Dermis microvascular lymphatic vessel endothelial cell (primary cell): ENCODE measurements around the gene SH3GLB2. TPM values are rescaled to one million over a fixed set of nuclear protein-coding genes. Genes with fewer than 3 reads are reported as not detected.
"Not testable (repeated sequence)": the region's sequence is repeated elsewhere in the genome, so short reads cannot be mapped to it uniquely, and the experiment has no call there.

Experiments
- DNase-seq, 2 donors: peaks; one replicate each; pipeline versions ENCODE4 v3.0.0 to v3.0.0-alpha.2; 2010; ENCODE audit warnings: low read depth in 2 of 2
- total RNA-seq: library from RNA; depleted of rRNA; stranded (reverse); fragments of >200 nt; gene quantifications from 2 replicates; pipeline ENCODE4 v1.2.1, GENCODE V29; 2014

SH3GLB2 gene
- total RNA-seq, 1 donor from 2014 or later = 23.2 TPM

- DNase-seq = no peak
These were observed 6.1 kb downstream of the SH3GLB2 start for GRCh38 chr9:129022037-129022436.

- no peak for DNase-seq
These were observed 7.0 kb downstream of the SH3GLB2 start for GRCh38 chr9:129021091-129021490.

- DNase-seq = no peak
These were observed 13.5 kb downstream of the SH3GLB2 start for GRCh38 chr9:129014608-129015007.

GRCh38 chr9:129014124-129014523, 14.0 kb downstream of the SH3GLB2 start:
- no peak for DNase-seq

- DNase-seq = no peak
These were observed 14.5 kb downstream of the SH3GLB2 start for GRCh38 chr9:129013674-129014073.

GRCh38 chr9:129012893-129013448, 15.2 kb downstream of the SH3GLB2 start:
- no peak for DNase-seq

- no peak for DNase-seq
These were observed 15.8 kb downstream of the SH3GLB2 start for GRCh38 chr9:129012343-129012742.

GRCh38 chr9:129011761-129012181, 16.4 kb downstream of the SH3GLB2 start:
- no peak for DNase-seq

- DNase-seq = no peak
These were observed 17.0 kb downstream of the SH3GLB2 start for GRCh38 chr9:129011170-129011569.

- DNase-seq = no peak
These were observed 17.7 kb downstream of the SH3GLB2 start for GRCh38 chr9:129010267-129010975.

GRCh38 chr9:129009584-129010141, 18.5 kb downstream of the SH3GLB2 start:
- DNase-seq = no peak

GRCh38 chr9:129008986-129009583, 19.0 kb downstream of the SH3GLB2 start:
- no peak for DNase-seq

GRCh38 chr9:129008469-129008965, 19.6 kb downstream of the SH3GLB2 start:
- DNase-seq = no peak

GRCh38 chr9:129007766-129008468, 20.2 kb downstream of the SH3GLB2 start:
- DNase-seq = no peak

GRCh38 chr9:129007035-129007765, 20.9 kb downstream of the SH3GLB2 start:
- no peak for DNase-seq

- DNase-seq = peak; percentile 48 to 71
These were observed 21.6 kb downstream of the SH3GLB2 start for GRCh38 chr9:129006328-129007034.

- no peak for DNase-seq
These were observed 22.7 kb downstream of the SH3GLB2 start for GRCh38 chr9:129005336-129005997.

GRCh38 chr9:129004173-129004572, 24.0 kb downstream of the SH3GLB2 start:
- DNase-seq = not testable (repeated sequence)

- no peak for DNase-seq
These were observed 25.1 kb downstream of the SH3GLB2 start for GRCh38 chr9:129002992-129003391.
